ENCODE results near the gene ELAPOR2. TPM values are rescaled to one million over a fixed set of nuclear protein-coding genes. Genes with fewer than 3 reads are reported as not detected.

Gene ELAPOR2
- total RNA-seq, 3 donors from 2014 or later (not counting 1 experiment from before 2014, with no cell fraction given): 4.2 to 8.6 (median 6.2) TPM

GRCh38 chr7:87092568-87093091 is 33.2 kb upstream of the ELAPOR2 start:
- H3K4me1 Mint-ChIP-seq: no peaks in the 10 kb centered on the region
- Histone ChIP-seq H3K36me3 (ENCODE audit: control insufficient read depth, insufficient read depth, low read length) (no peaks in the 10 kb centered on the region), H3K4me3 (ENCODE audit: low read length) (no peak overlapping the region), H3K27ac (ENCODE audit: low read length) (no peak overlapping the region), H3K4me1 (ENCODE audit: control insufficient read depth, insufficient read depth, low read length) (no peaks in the 10 kb centered on the region), H3K27me3 (ENCODE audit: control insufficient read depth, insufficient read depth, low read length) (peaks cover 2% of the 10 kb centered on the region), H3K9me3 (ENCODE audit: control insufficient read depth, insufficient read depth, low read length) (no peaks in the 10 kb centered on the region)
- no peak overlapping the region for H3K27ac Mint-ChIP-seq
- H3K36me3 Mint-ChIP-seq: no peaks in the 10 kb centered on the region
- intact Hi-C loops (cut with micrococcal nuclease): no loop called here
- no peak overlapping the region for H3K4me3 Mint-ChIP-seq
- DNase-seq (no peak), ATAC-seq (no peak)
- no peaks in the 10 kb centered on the region for H3K9me3 Mint-ChIP-seq
- H3K27me3 Mint-ChIP-seq (ENCODE audit: low read depth in 2 of 2): peaks cover 6 to 21% of the 10 kb centered on the region in 2 donors
- 70% methylated on average over 2 of the region's 2 CpGs for WGBS (ENCODE audit: insufficient coverage)
- no peak for TF ChIP-seq CTCF (IDR thresholded peaks at IDR 0.05)

DNA sequence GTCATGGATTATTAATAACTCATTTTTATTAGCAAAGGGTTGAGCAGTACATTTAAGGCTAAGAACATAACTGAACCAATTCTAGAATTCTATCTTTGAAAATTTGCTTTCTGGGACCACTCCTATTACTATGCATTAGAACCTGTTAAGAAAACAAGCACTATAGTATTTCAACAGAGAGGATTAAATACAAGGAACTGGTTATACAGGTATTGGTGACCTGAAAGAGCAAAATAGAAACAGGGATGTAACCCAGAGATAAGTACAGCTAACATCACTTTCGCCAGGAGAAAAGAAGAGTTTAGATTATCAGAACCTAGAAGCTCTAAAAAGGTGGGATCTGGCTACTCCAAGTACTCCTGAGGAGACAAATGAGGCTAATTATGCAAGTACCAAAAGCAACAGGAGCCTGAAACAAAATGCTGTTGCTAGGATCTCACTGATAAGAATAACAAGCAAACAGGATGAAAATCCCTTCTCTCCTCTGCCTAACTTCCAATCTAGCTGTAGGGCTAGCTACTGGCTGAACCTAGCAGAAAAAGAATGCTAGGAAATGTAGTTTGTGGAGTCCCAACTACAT is 32.1 kb upstream of the ELAPOR2 start:
- intact Hi-C loops (cut with micrococcal nuclease): no loop called here

DNA sequence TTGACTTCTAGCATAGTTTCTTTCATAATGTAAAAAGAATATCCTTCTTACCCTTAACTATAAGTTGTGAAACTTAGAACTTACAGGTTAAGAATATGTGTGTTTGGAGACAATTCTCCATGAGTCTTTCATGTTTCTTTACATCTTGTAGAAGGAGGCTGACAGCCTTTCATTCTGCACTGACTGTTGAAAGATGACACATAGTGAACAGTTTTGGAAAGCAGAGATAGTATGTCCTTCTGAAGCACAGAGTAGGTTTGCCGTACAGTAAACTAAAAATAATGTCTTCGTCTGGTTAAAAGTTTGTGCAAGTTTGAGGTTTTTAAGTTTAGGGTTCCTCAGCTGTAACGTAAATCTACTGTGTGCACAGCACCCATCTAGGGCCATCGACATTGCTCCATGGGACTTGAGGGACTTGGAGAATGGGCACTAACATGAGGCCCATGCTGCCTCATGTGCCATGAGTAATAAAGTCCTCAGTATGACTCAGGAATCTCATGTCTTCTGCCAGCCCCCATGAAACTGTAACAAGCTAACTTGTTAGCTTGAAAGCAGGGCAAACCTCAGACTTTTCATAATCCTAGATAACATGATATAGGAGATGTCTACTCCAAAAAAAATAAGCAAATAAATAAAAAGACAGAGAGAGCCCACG is 24.5 kb upstream of the ELAPOR2 start:
- H3K9me3 Mint-ChIP-seq: no peaks in the 10 kb centered on the region
- no peaks in the 10 kb centered on the region for H3K36me3 Mint-ChIP-seq
- no peak overlapping the region for H3K4me3 ChIP-seq (ENCODE audit: low read length)
- H3K4me1 Mint-ChIP-seq: no peaks in the 10 kb centered on the region
- TF ChIP-seq CTCF (IDR thresholded peaks at IDR 0.05): no peak
- 90% methylated on average over 5 of the region's 5 CpGs for WGBS (ENCODE audit: insufficient coverage)
- no peaks in the 10 kb centered on the region for H3K36me3 ChIP-seq (ENCODE audit: control insufficient read depth, insufficient read depth, low read length)
- H3K27ac Mint-ChIP-seq: no peak overlapping the region
- no peak overlapping the region for H3K27ac ChIP-seq (ENCODE audit: low read length)
- no peaks in the 10 kb centered on the region for H3K4me1 ChIP-seq (ENCODE audit: control insufficient read depth, insufficient read depth, low read length)
- peaks cover 0 to 9% of the 10 kb centered on the region in 2 donors for H3K27me3 Mint-ChIP-seq (ENCODE audit: low read depth in 2 of 2)
- no peaks in the 10 kb centered on the region for H3K9me3 ChIP-seq (ENCODE audit: control insufficient read depth, insufficient read depth, low read length)
- no peak for DNase-seq
- no peaks in the 10 kb centered on the region for H3K27me3 ChIP-seq (ENCODE audit: control insufficient read depth, insufficient read depth, low read length)
- intact Hi-C loops (cut with micrococcal nuclease): no loop called here
- ATAC-seq: no peak
- no peak overlapping the region for H3K4me3 Mint-ChIP-seq

More for the DNA sequence above, 32.1 kb upstream of the ELAPOR2 start:
- no peaks in the 10 kb centered on the region for H3K36me3 Mint-ChIP-seq
- no peak overlapping the region for H3K4me3 Mint-ChIP-seq
- no peak for TF ChIP-seq CTCF (IDR thresholded peaks at IDR 0.05)
- WGBS (ENCODE audit: insufficient coverage): 83% methylated on average over 1 of the region's 1 CpG
- H3K4me1 Mint-ChIP-seq: no peaks in the 10 kb centered on the region
- no peak overlapping the region for H3K27ac Mint-ChIP-seq
- H3K36me3 ChIP-seq (ENCODE audit: control insufficient read depth, insufficient read depth, low read length): no peaks in the 10 kb centered on the region
- no peaks in the 10 kb centered on the region for H3K4me1 ChIP-seq (ENCODE audit: control insufficient read depth, insufficient read depth, low read length)
- DNase-seq (no peak), ATAC-seq (no peak)
- no peak overlapping the region for H3K27ac ChIP-seq (ENCODE audit: low read length)
- no peaks in the 10 kb centered on the region for H3K9me3 ChIP-seq (ENCODE audit: control insufficient read depth, insufficient read depth, low read length)
- peaks cover 2% of the 10 kb centered on the region for H3K27me3 ChIP-seq (ENCODE audit: control insufficient read depth, insufficient read depth, low read length)
- H3K9me3 Mint-ChIP-seq: no peaks in the 10 kb centered on the region
- peaks cover 6 to 21% of the 10 kb centered on the region in 2 donors for H3K27me3 Mint-ChIP-seq (ENCODE audit: low read depth in 2 of 2)
- H3K4me3 ChIP-seq (ENCODE audit: low read length): no peak overlapping the region

Measured in natural killer cell (primary cell).